ENCODE results near the gene DUSP12. TPM values are rescaled to one million over a fixed set of nuclear protein-coding genes. Genes with fewer than 3 reads are reported as not detected.
A peak's percentile ranks its signal among the peaks of the same experiment; 100 is the strongest.

The DUSP12 gene

DNA sequence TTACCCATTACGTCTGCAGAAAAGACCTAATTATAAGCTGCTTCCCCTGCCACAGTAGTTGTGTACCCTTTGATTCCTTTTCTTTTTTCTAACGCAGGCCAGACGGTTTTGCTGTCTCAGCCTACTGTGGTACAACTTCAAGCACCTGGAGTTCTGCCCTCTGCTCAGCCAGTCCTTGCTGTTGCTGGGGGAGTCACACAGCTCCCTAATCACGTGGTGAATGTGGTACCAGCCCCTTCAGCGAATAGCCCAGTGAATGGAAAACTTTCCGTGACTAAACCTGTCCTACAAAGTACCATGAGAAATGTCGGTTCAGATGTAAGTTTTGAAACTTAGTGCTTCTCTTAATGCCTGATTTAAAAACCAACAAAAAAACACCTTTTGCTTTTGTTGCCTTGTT is 52.4 kb downstream of the DUSP12 start:
- no peak overlapping the region for H2AK5ac ChIP-seq (ENCODE audit: low read length)
- H2BK15ac ChIP-seq (replicated peaks; ENCODE audit: low read depth) = no peak overlapping the region
- WGBS (ENCODE audit: extremely low coverage, insufficient coverage, low lambda C conversion rate) = no CpG with 5 or more reads among the region's 7 CpGs
- H3K9ac ChIP-seq (ENCODE audit: low read length) = no peak overlapping the region
- no peak overlapping the region for H3K4me3 ChIP-seq (ENCODE audit: low read length)
- no peak overlapping the region for H3K23ac ChIP-seq (ENCODE audit: low read length)
- no peak overlapping the region for H3K18ac ChIP-seq (ENCODE audit: low read length)
- no peaks in the 10 kb centered on the region for H3K27me3 ChIP-seq (ENCODE audit: insufficient read depth, low read length, poor library complexity)
- H3K4me2 ChIP-seq (ENCODE audit: low read length) = no peak overlapping the region
- H3K4ac ChIP-seq (ENCODE audit: low read depth, low read length) = no peak overlapping the region
- H3K79me2 ChIP-seq (ENCODE audit: control insufficient read depth, insufficient read depth, low read length) = no peaks in the 10 kb centered on the region
- no peak overlapping the region for H4K5ac ChIP-seq (ENCODE audit: low read length)
- no peak overlapping the region for H2BK5ac ChIP-seq (ENCODE audit: low read length)
- H3K56ac ChIP-seq (ENCODE audit: low read length) = no peak overlapping the region
- H4K8ac ChIP-seq (ENCODE audit: low read depth, low read length) = no peak overlapping the region
- no peaks in the 10 kb centered on the region for H3K36me3 ChIP-seq (ENCODE audit: control insufficient read depth, insufficient read depth, low read length)
- H3K4me1 ChIP-seq (ENCODE audit: control insufficient read depth, low read depth, low read length) = no peaks in the 10 kb centered on the region
- no peak overlapping the region for H2BK120ac ChIP-seq (ENCODE audit: low read depth, low read length)
- H3K79me1 ChIP-seq (ENCODE audit: low read length) = no peaks in the 10 kb centered on the region
- H3K27ac ChIP-seq (ENCODE audit: low read depth, low read length) = no peak overlapping the region
- peak; percentile 22 for DNase-seq

DNA sequence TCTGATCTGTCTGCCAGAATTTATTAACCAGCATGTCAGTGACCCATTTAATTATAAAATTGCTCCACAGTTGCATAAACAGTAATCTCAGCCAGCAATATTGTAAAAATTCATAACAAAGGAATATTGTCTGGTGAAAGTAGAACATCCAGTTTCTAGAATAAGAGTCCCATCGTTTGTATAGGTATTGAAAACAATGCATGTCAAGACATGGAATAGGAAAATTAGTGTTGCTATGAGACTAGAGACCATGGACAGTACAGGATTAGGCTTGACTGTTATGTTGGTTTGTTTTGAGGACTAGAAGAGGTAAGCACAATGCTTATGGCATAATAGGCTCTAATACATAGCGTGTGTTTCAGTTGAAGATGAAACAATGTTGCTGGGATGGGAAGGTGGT is 53.6 kb downstream of the DUSP12 start:
- Histone ChIP-seq H2BK15ac (replicated peaks; ENCODE audit: low read depth) (no peak overlapping the region), H4K5ac (ENCODE audit: low read length) (no peak overlapping the region), H3K4me1 (ENCODE audit: control insufficient read depth, low read depth, low read length) (no peaks in the 10 kb centered on the region), H3K79me1 (ENCODE audit: low read length) (no peaks in the 10 kb centered on the region), H3K4ac (ENCODE audit: low read depth, low read length) (no peak overlapping the region), H3K27me3 (ENCODE audit: insufficient read depth, low read length, poor library complexity) (no peaks in the 10 kb centered on the region), H3K18ac (ENCODE audit: low read length) (no peak overlapping the region), H3K79me2 (ENCODE audit: control insufficient read depth, insufficient read depth, low read length) (no peaks in the 10 kb centered on the region), H2BK120ac (ENCODE audit: low read depth, low read length) (no peak overlapping the region), H2AK5ac (ENCODE audit: low read length) (no peak overlapping the region), H3K4me3 (ENCODE audit: low read length) (no peak overlapping the region), H3K9ac (ENCODE audit: low read length) (no peak overlapping the region), H3K56ac (ENCODE audit: low read length) (no peak overlapping the region), H4K8ac (ENCODE audit: low read depth, low read length) (no peak overlapping the region), H3K27ac (ENCODE audit: low read depth, low read length) (no peak overlapping the region), H3K4me2 (ENCODE audit: low read length) (no peak overlapping the region), H3K36me3 (ENCODE audit: control insufficient read depth, insufficient read depth, low read length) (no peaks in the 10 kb centered on the region), H2BK5ac (ENCODE audit: low read length) (no peak overlapping the region), H3K23ac (ENCODE audit: low read length) (no peak overlapping the region)
- no peak for DNase-seq
- WGBS (ENCODE audit: extremely low coverage, insufficient coverage, low lambda C conversion rate) = no CpG with 5 or more reads among the region's 2 CpGs

DNA sequence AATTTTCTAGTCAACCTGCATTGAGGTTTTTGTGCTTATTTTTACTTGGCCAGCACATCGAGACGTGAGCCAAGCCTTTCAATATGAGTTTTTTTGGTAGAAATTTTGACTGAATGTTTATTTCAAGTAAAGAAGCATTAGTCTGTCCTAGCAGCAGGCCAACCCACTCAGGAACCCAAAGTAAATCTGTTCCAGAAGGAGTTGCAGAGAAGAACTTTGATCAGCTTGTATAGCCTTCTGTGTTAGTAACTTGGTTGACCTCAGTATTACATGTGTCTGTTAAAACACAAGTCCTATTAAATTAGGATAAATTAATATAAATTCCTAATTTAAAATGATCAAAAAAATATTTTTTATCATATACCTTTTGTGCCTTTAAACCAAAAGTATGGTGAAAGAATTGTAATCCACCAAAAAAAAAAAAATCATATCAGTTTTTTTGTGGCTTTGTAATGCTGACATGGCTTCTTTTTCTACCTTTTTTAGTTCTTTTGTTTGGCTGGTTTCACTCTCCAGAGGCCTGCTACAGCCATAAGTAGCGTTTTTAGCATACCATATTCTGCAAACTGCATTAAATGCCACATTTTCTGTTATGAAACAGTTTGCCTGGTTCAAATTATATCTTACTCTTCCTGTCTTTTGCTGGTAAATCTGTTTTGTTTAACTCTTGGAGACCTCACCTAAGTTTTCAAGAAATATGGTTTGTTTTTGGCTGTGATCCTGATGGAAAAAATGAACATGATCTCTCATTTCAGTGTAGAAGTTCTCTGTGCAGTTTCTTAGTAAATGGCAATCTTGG is 56.0 kb downstream of the DUSP12 start:
- H3K4me3 ChIP-seq (ENCODE audit: low read length) = no peak overlapping the region
- no peak overlapping the region for H3K4ac ChIP-seq (ENCODE audit: low read depth, low read length)
- H3K27ac ChIP-seq (ENCODE audit: low read depth, low read length) = no peak overlapping the region

More for the DNA sequence above, 56.0 kb downstream of the DUSP12 start:
- DNase-seq = no peak
- H3K4me2 ChIP-seq (ENCODE audit: low read length) = no peak overlapping the region
- no peak overlapping the region for H3K18ac ChIP-seq (ENCODE audit: low read length)
- H2AK5ac ChIP-seq (ENCODE audit: low read length) = no peak overlapping the region
- no peaks in the 10 kb centered on the region for H3K27me3 ChIP-seq (ENCODE audit: insufficient read depth, low read length, poor library complexity)
- H2BK5ac ChIP-seq (ENCODE audit: low read length) = no peak overlapping the region
- H3K79me1 ChIP-seq (ENCODE audit: low read length) = no peaks in the 10 kb centered on the region
- H3K4me1 ChIP-seq (ENCODE audit: control insufficient read depth, low read depth, low read length) = no peaks in the 10 kb centered on the region
- H3K9ac ChIP-seq (ENCODE audit: low read length) = no peak overlapping the region
- no peaks in the 10 kb centered on the region for H3K36me3 ChIP-seq (ENCODE audit: control insufficient read depth, insufficient read depth, low read length)
- H3K23ac ChIP-seq (ENCODE audit: low read length) = no peak overlapping the region
- H3K56ac ChIP-seq (ENCODE audit: low read length) = no peak overlapping the region
- no peaks in the 10 kb centered on the region for H3K79me2 ChIP-seq (ENCODE audit: control insufficient read depth, insufficient read depth, low read length)
- no peak overlapping the region for H2BK120ac ChIP-seq (ENCODE audit: low read depth, low read length)
- no peak overlapping the region for H2BK15ac ChIP-seq (replicated peaks; ENCODE audit: low read depth)
- no CpG with 5 or more reads among the region's 3 CpGs for WGBS (ENCODE audit: extremely low coverage, insufficient coverage, low lambda C conversion rate)
- H4K8ac ChIP-seq (ENCODE audit: low read depth, low read length) = no peak overlapping the region
- H4K5ac ChIP-seq (ENCODE audit: low read length) = no peak overlapping the region

Small RNA genes within 50 kb of the gene (small RNA-seq; reads per million reads assigned to genes)
- not detected for gene RN7SL466P (ENCODE audit: insufficient read depth)

All from mesendoderm (in vitro differentiated cells).